Measurements from ENCODE around the gene COL4A2. TPM values are rescaled to one million over a fixed set of nuclear protein-coding genes. Genes with fewer than 3 reads are reported as not detected.

The COL4A2 gene
- total RNA-seq, 4 donors from 2014 or later = 56.6 to 139 (median 89.1) TPM

- Histone ChIP-seq H3K36me3 (peaks cover 0 to 13% (median 0%) of the 10 kb centered on the region in 3 donors), H3K27me3 (no peaks in the 10 kb centered on the region), H3K4me3 (no peak overlapping the region), H3K4me1 (no peaks in the 10 kb centered on the region), H3K27ac (no peak overlapping the region), H3K9me3 (no peaks in the 10 kb centered on the region)
- TF ChIP-seq POLR2A (IDR thresholded peaks at IDR 0.05) = no peak
- TF ChIP-seq, protein P1, sequence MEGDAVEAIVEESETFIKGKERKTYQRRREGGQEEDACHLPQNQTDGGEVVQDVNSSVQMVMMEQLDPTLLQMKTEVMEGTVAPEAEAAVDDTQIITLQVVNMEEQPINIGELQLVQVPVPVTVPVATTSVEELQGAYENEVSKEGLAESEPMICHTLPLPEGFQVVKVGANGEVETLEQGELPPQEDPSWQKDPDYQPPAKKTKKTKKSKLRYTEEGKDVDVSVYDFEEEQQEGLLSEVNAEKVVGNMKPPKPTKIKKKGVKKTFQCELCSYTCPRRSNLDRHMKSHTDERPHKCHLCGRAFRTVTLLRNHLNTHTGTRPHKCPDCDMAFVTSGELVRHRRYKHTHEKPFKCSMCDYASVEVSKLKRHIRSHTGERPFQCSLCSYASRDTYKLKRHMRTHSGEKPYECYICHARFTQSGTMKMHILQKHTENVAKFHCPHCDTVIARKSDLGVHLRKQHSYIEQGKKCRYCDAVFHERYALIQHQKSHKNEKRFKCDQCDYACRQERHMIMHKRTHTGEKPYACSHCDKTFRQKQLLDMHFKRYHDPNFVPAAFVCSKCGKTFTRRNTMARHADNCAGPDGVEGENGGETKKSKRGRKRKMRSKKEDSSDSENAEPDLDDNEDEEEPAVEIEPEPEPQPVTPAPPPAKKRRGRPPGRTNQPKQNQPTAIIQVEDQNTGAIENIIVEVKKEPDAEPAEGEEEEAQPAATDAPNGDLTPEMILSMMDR (IDR thresholded peaks at IDR 0.05) = peak; percentile 50 to 91 (median 85)
- DNase-seq = peak; percentile 82 to 93 (median 85)
These were observed 148.9 kb downstream of the COL4A2 start for GRCh38 chr13:110455941-110456340.

- Histone ChIP-seq H3K9me3 (no peaks in the 10 kb centered on the region), H3K27me3 (no peaks in the 10 kb centered on the region), H3K27ac (no peak overlapping the region), H3K4me1 (no peaks in the 10 kb centered on the region), H3K36me3 (peaks cover 0 to 19% (median 0%) of the 10 kb centered on the region in 3 donors), H3K4me3 (no peak overlapping the region)
- TF ChIP-seq, protein P1 (IDR thresholded peaks at IDR 0.05) = no peak
- TF ChIP-seq POLR2A (IDR thresholded peaks at IDR 0.05) = no peak
- peak in 1 of 3 donors; percentile 33 for DNase-seq
These were observed 149.5 kb downstream of the COL4A2 start for GRCh38 chr13:110456550-110456949.

DNA sequence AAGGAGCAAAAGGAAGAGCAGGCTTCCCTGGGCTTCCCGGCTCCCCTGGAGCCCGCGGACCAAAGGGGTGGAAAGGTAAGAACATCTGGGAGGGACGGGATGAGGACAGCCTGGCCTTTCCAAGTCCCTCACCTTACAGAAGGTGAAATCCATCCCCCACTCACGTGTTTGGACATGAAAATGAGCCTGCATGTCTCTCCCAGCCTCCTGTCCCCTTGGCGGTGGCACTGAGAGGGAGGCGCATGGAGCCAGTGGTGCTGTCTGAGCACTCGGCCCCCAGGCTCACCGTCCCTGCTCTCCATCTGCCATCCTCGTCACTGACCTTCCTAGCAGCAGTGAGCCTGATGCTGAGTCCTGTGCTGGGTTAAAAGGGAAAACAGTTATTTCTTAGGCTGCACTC is 150.3 kb downstream of the COL4A2 start:
- no peaks in the 10 kb centered on the region for H3K27me3 ChIP-seq
- no peak overlapping the region for H3K4me3 ChIP-seq
- DNase-seq = no peak
- H3K27ac ChIP-seq = no peak overlapping the region
- peaks cover 0 to 20% (median 0%) of the 10 kb centered on the region in 3 donors for H3K36me3 ChIP-seq
- TF ChIP-seq, protein P1 (IDR thresholded peaks at IDR 0.05) = no peak
- TF ChIP-seq POLR2A (IDR thresholded peaks at IDR 0.05) = no peak
- H3K9me3 ChIP-seq = no peaks in the 10 kb centered on the region
- no peaks in the 10 kb centered on the region for H3K4me1 ChIP-seq

DNA sequence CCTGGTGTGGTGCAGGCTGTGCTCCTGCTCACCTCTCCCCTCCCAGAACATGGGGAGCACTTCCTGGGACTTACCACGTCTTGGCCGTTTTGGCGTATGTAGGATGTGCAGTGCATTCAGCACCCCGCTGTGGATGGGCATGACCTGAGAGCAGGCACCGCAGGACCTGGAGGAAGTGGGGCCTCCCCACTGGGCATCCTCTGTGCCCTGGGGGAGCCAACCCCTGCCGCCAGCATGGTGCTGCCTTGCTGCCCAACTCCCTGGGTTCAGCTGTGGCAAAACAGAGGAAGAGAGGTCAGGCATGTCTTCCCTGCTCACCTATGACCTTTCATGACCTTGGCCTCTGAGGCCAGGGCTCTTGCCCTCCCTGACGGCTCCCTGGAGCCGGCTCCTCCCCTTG is 150.9 kb downstream of the COL4A2 start:
- Histone ChIP-seq H3K4me3 (no peak overlapping the region), H3K4me1 (no peaks in the 10 kb centered on the region), H3K9me3 (no peaks in the 10 kb centered on the region), H3K27ac (no peak overlapping the region), H3K36me3 (peaks cover 0 to 20% (median 0%) of the 10 kb centered on the region in 3 donors), H3K27me3 (no peaks in the 10 kb centered on the region)
- no peak for DNase-seq
- TF ChIP-seq, protein P1 (IDR thresholded peaks at IDR 0.05) = no peak
- TF ChIP-seq POLR2A (IDR thresholded peaks at IDR 0.05) = no peak

DNA sequence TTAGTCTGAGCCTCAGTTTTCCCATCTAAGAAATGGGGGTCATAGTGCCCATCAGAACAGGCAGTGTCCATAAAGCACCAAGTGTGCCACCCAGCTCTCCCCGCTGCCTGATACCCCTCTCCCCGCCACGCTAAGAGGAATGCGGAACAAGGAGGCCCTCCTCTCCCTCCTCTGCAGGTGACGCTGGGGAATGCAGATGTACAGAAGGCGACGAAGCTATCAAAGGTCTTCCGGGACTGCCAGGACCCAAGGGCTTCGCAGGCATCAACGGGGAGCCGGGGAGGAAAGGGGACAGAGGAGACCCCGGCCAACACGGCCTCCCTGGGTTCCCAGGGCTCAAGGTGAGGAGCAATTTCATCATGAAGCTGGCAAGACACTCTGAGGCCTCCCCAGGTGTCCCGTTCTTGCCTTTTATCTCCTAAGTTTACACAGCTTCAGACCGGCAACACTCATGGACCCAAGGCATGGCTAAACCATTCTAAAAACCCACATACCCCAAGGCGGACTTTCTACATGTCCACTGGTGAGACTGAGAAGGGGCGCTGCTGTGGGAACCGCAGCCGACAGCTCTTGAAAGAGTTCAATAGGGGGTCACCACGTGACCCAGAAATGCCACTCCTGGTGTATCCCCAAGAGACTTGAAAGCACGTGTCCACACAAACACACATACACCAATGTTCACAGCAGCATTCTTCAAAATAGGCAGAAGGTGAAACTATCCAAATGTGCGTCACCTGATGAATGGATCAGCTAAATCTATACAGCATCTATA is 151.7 kb downstream of the COL4A2 start:
- no peak overlapping the region for H3K27ac ChIP-seq
- DNase-seq = no peak

More for the DNA sequence above, 151.7 kb downstream of the COL4A2 start:
- no peak for TF ChIP-seq POLR2A (IDR thresholded peaks at IDR 0.05)
- TF ChIP-seq, protein P1 (IDR thresholded peaks at IDR 0.05) = no peak
- Histone ChIP-seq H3K9me3 (no peaks in the 10 kb centered on the region), H3K4me3 (no peak overlapping the region), H3K4me1 (no peaks in the 10 kb centered on the region), H3K27me3 (no peaks in the 10 kb centered on the region), H3K36me3 (peaks cover 0 to 20% (median 0%) of the 10 kb centered on the region in 3 donors)
